Mesendoderm (in vitro differentiated cells): ENCODE data around the gene DYRK3.

Source experiments
- DNase-seq: peaks from one replicate; pipeline ENCODE4 v3.0.0; 2013
- H2AK5ac ChIP-seq: 2 replicates; pipeline ENCODE4 v1.6.1; 2013; ENCODE audit warnings: low read length, inconsistent platforms
- H2BK120ac ChIP-seq: 2 replicates; pipeline ENCODE4 v1.6.1; 2013; ENCODE audit warnings: low read depth, mild to moderate bottlenecking, low read length, moderate library complexity, mixed read lengths
- H2BK15ac ChIP-seq: replicated peaks from 2 replicates; pipeline ENCODE4 v1.6.1; 2013; ENCODE audit warnings: low read depth, mild to moderate bottlenecking, moderate library complexity
- H2BK5ac ChIP-seq: 2 replicates; pipeline ENCODE4 v1.6.1; 2013; ENCODE audit warnings: low read length, inconsistent platforms
- H3K18ac ChIP-seq: 2 replicates; pipeline ENCODE4 v1.6.1; 2013; ENCODE audit warnings: mild to moderate bottlenecking, low read length, mixed read lengths
- H3K23ac ChIP-seq: one replicate; pipeline ENCODE4 v1.6.1; 2013; ENCODE audit warnings: low read length
- H3K27ac ChIP-seq: 2 replicates; pipeline ENCODE4 v1.5.1; 2013; ENCODE audit warnings: low read depth, mild to moderate bottlenecking, inconsistent platforms, low read length, moderate library complexity
- H3K27me3 ChIP-seq: 2 replicates; pipeline ENCODE4 v1.6.1; 2013; ENCODE audit warnings: low read length, control low read depth, mild to moderate bottlenecking, inconsistent platforms; ENCODE audit not compliant: insufficient read depth, poor library complexity
- H3K36me3 ChIP-seq: 2 replicates; pipeline ENCODE4 v1.6.1; 2013; ENCODE audit warnings: low read length, inconsistent platforms; ENCODE audit not compliant: control insufficient read depth, insufficient read depth
- H3K4ac ChIP-seq: one replicate; pipeline ENCODE4 v1.6.1; 2013; ENCODE audit warnings: low read depth, mild to moderate bottlenecking, low read length, moderate library complexity
- H3K4me1 ChIP-seq: 2 replicates; pipeline ENCODE4 v1.6.1; 2013; ENCODE audit warnings: low read depth, low read length, inconsistent platforms; ENCODE audit not compliant: control insufficient read depth
- H3K4me2 ChIP-seq: 2 replicates; pipeline ENCODE4 v1.6.1; 2013; ENCODE audit warnings: low read length
- H3K4me3 ChIP-seq: 2 replicates; pipeline ENCODE4 v1.5.1; 2013; ENCODE audit warnings: mild to moderate bottlenecking, low read length
- H3K56ac ChIP-seq: one replicate; pipeline ENCODE4 v1.6.1; 2013; ENCODE audit warnings: low read length
- H3K79me1 ChIP-seq: 2 replicates; pipeline ENCODE4 v1.6.1; 2013; ENCODE audit warnings: low read length, inconsistent platforms
- H3K79me2 ChIP-seq: 2 replicates; pipeline ENCODE4 v1.6.1; 2013; ENCODE audit warnings: mild to moderate bottlenecking, low read length; ENCODE audit not compliant: control insufficient read depth, insufficient read depth
- H3K9ac ChIP-seq: 2 replicates; pipeline ENCODE4 v1.6.1; 2013; ENCODE audit warnings: low read length, inconsistent platforms
- H4K5ac ChIP-seq: one replicate; pipeline ENCODE4 v1.6.1; 2013; ENCODE audit warnings: low read length
- H4K8ac ChIP-seq: one replicate; pipeline ENCODE4 v1.6.1; 2013; ENCODE audit warnings: low read depth, mild to moderate bottlenecking, control low read depth, low read length, moderate library complexity
- WGBS: extraction: QIAGEN DNeasy Blood & Tissue Kit; methylation state at CpG from one replicate; pipeline ENCODE4 v1.1.7; 2013; ENCODE audit warnings: low lambda C conversion rate, missing lambda C conversion rate; ENCODE audit not compliant: insufficient coverage; ENCODE audit errors: extremely low coverage; 5-methylcytosine and 5-hydroxymethylcytosine counted together

Gene DYRK3

DNA sequence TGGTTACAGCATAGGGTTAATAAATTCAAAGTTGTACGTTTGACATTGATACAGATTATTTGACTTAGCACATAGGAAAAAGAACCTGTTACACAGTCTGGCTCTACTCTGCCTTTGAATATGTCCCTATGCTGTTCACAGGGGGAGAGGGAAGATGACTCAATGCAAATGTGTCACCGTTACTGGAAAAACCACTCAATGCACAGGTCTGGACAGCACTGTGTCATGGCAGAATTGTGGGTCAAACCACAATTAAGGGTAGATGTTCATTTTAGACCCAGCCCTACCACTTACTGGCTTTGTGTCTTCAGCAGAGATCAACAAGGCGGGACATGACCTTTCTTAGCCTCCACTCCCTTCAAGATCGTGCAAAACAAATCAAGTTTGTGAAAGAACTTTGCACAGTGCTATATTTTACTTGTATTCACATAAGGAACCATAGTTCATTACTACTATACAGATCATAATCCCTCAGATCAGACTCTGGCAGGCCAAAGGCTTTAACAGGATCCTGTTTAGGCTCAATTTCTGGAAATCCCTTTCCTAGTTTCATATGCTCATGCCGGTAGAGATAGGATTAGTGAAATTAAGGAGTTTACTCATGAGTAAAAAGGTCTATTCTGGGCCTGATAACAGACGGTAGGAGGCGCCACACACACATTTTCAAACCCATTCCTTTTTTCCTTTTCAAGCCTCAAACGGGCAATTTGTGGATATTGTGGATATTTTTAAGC, 45.1 kb upstream of the DYRK3 start:
- Histone ChIP-seq H3K18ac (no peak overlapping the region), H2BK15ac (no peak overlapping the region), H3K27me3 (no peaks in the 10 kb centered on the region), H3K4me1 (no peaks in the 10 kb centered on the region), H4K5ac (no peak overlapping the region), H3K56ac (no peak overlapping the region), H2AK5ac (no peak overlapping the region), H3K4ac (no peak overlapping the region), H3K23ac (no peak overlapping the region), H3K79me2 (no peaks in the 10 kb centered on the region), H2BK5ac (no peak overlapping the region), H4K8ac (no peak overlapping the region), H3K4me2 (no peak overlapping the region), H3K4me3 (no peak overlapping the region), H3K79me1 (no peaks in the 10 kb centered on the region), H3K27ac (no peak overlapping the region), H2BK120ac (no peak overlapping the region), H3K36me3 (no peaks in the 10 kb centered on the region), H3K9ac (no peak overlapping the region)
- no CpG with 5 or more reads among the region's 8 CpGs for WGBS
- peak; percentile 13 for DNase-seq

GRCh38 chr1:206591226-206591625, 44.1 kb upstream of the DYRK3 start:
- Histone ChIP-seq H3K79me1 (no peaks in the 10 kb centered on the region), H3K27me3 (no peaks in the 10 kb centered on the region), H2BK120ac (no peak overlapping the region), H3K27ac (no peak overlapping the region), H2BK5ac (no peak overlapping the region), H2AK5ac (no peak overlapping the region), H3K18ac (no peak overlapping the region), H3K4me3 (no peak overlapping the region), H3K4ac (no peak overlapping the region), H3K4me2 (no peak overlapping the region), H2BK15ac (no peak overlapping the region), H3K23ac (no peak overlapping the region), H4K5ac (no peak overlapping the region), H4K8ac (no peak overlapping the region), H3K9ac (no peak overlapping the region), H3K79me2 (no peaks in the 10 kb centered on the region), H3K4me1 (no peaks in the 10 kb centered on the region), H3K56ac (no peak overlapping the region), H3K36me3 (no peaks in the 10 kb centered on the region)
- DNase-seq: no peak
- WGBS: no CpG with 5 or more reads among the region's 5 CpGs

- Histone ChIP-seq H3K4me2 (no peak overlapping the region), H3K9ac (no peak overlapping the region), H3K36me3 (no peaks in the 10 kb centered on the region), H2BK120ac (no peak overlapping the region), H3K79me1 (no peaks in the 10 kb centered on the region), H3K4me1 (no peaks in the 10 kb centered on the region), H3K18ac (no peak overlapping the region), H3K4me3 (no peak overlapping the region), H3K27me3 (no peaks in the 10 kb centered on the region), H3K23ac (no peak overlapping the region), H4K8ac (no peak overlapping the region), H3K27ac (no peak overlapping the region), H2BK15ac (no peak overlapping the region), H4K5ac (no peak overlapping the region), H3K79me2 (no peaks in the 10 kb centered on the region), H2BK5ac (no peak overlapping the region), H2AK5ac (no peak overlapping the region), H3K56ac (no peak overlapping the region), H3K4ac (no peak overlapping the region)
- no peak for DNase-seq
- no CpG with 5 or more reads among the region's 9 CpGs for WGBS
Measured at GRCh38 chr1:206591696-206592095, 43.6 kb upstream of the DYRK3 start.

GRCh38 chr1:206593351-206593925, 41.9 kb upstream of the DYRK3 start:
- no peaks in the 10 kb centered on the region for H3K4me1 ChIP-seq
- WGBS: no CpG with 5 or more reads among the region's 7 CpGs

DNA sequence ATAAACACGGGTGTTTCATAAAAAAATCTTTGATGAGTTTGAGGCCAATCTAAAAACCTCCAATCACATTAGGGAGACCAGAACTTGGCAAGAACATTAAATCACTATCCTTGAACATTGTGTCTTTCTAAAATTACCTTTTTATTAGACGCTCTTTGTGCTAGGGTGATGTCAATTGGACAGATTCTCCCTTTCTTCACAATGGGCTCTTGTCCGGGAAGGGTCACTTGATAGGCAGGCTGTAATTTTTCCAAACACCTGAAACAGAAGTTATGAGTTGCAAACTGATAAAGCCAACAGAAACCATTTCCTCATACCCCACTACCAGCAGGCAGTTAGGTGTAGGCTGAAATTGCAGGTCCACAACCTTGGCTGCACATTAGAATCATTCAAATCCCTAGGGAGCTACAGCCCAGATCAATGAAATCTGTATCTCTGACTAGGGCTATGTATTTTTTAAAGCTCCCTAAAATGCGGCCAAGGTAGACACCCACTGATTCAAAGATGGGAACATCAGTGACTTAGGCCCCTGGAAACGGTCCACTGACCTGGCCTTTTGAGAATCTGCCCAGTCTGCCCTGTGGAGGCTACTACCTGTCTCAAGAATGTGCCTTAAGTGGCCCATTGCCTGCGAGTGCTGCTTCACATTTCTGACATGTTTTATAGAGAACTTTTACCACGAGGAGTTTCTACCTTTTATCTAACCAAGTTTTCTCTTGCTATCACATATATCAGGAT, 39.6 kb upstream of the DYRK3 start:
- Histone ChIP-seq H2BK120ac (no peak overlapping the region), H3K23ac (no peak overlapping the region), H4K5ac (no peak overlapping the region), H2AK5ac (no peak overlapping the region), H3K27me3 (no peaks in the 10 kb centered on the region), H3K4me3 (no peak overlapping the region), H3K9ac (no peak overlapping the region), H3K79me2 (no peaks in the 10 kb centered on the region), H2BK5ac (no peak overlapping the region), H3K36me3 (no peaks in the 10 kb centered on the region), H3K4ac (no peak overlapping the region), H4K8ac (no peak overlapping the region), H3K18ac (no peak overlapping the region), H3K79me1 (no peaks in the 10 kb centered on the region), H2BK15ac (no peak overlapping the region), H3K4me2 (no peak overlapping the region), H3K56ac (no peak overlapping the region), H3K4me1 (no peaks in the 10 kb centered on the region), H3K27ac (no peak overlapping the region)
- no peak for DNase-seq
- WGBS: no CpG with 5 or more reads among the region's 7 CpGs

More at GRCh38 chr1:206593351-206593925, 41.9 kb upstream of the DYRK3 start:
- Histone ChIP-seq H2BK120ac (no peak overlapping the region), H2BK15ac (no peak overlapping the region), H2BK5ac (no peak overlapping the region), H4K8ac (no peak overlapping the region), H3K56ac (no peak overlapping the region), H3K27ac (no peak overlapping the region), H3K9ac (no peak overlapping the region), H3K4ac (no peak overlapping the region), H3K79me1 (no peaks in the 10 kb centered on the region), H3K79me2 (no peaks in the 10 kb centered on the region), H3K18ac (no peak overlapping the region), H3K23ac (no peak overlapping the region), H4K5ac (no peak overlapping the region), H3K4me3 (no peak overlapping the region), H2AK5ac (no peak overlapping the region), H3K36me3 (no peaks in the 10 kb centered on the region), H3K4me2 (no peak overlapping the region), H3K27me3 (no peaks in the 10 kb centered on the region)
- no peak for DNase-seq
